ENCODE measurements around the gene DDX59.

The DDX59 gene

GRCh38 chr1:200669314-200670241 lies at the start of gene DDX59:
Gene DDX59, minus strand, starts transcription at chr1:200669907. Its CDS starts 3,167 bp downstream, at chr1:200666740.
- peak; percentile 98 for DNase-seq (ENCODE audit: low read depth)

- no peak for DNase-seq (ENCODE audit: low read depth)
Observed at GRCh38 chr1:200714504-200715187, 44.9 kb upstream of the DDX59 start.

GRCh38 chr1:200710166-200710565 lies 40.5 kb upstream of the DDX59 start:
- no peak for DNase-seq (ENCODE audit: low read depth)

- peak; percentile 24 for DNase-seq (ENCODE audit: low read depth)
Observed at GRCh38 chr1:200708769-200709168, 39.1 kb upstream of the DDX59 start.

GRCh38 chr1:200708161-200708560 lies 38.5 kb upstream of the DDX59 start:
- no peak for DNase-seq (ENCODE audit: low read depth)

- DNase-seq (ENCODE audit: low read depth): no peak
Observed at GRCh38 chr1:200707116-200707515, 37.4 kb upstream of the DDX59 start.

GRCh38 chr1:200706111-200706814 lies 36.6 kb upstream of the DDX59 start:
- DNase-seq (ENCODE audit: low read depth): no peak

- no peak for DNase-seq (ENCODE audit: low read depth)
Observed at GRCh38 chr1:200704986-200705500, 35.3 kb upstream of the DDX59 start.

GRCh38 chr1:200699871-200700270 lies 30.2 kb upstream of the DDX59 start:
- peak; percentile 68 for DNase-seq (ENCODE audit: low read depth)

GRCh38 chr1:200694738-200695137 lies 25.0 kb upstream of the DDX59 start:
- no peak for DNase-seq (ENCODE audit: low read depth)

GRCh38 chr1:200693327-200693726 lies 23.6 kb upstream of the DDX59 start:
- DNase-seq (ENCODE audit: low read depth): no peak

- DNase-seq (ENCODE audit: low read depth): no peak
Observed at GRCh38 chr1:200692316-200692715, 22.6 kb upstream of the DDX59 start.

GRCh38 chr1:200686620-200687019 lies 16.9 kb upstream of the DDX59 start:
- no peak for DNase-seq (ENCODE audit: low read depth)

- DNase-seq (ENCODE audit: low read depth): no peak
Observed at GRCh38 chr1:200684015-200684414, 14.3 kb upstream of the DDX59 start.

- no peak for DNase-seq (ENCODE audit: low read depth)
Observed at GRCh38 chr1:200683298-200683697, 13.6 kb upstream of the DDX59 start.

GRCh38 chr1:200681231-200681630 lies 11.5 kb upstream of the DDX59 start:
- DNase-seq (ENCODE audit: low read depth): no peak

GRCh38 chr1:200676829-200677228 lies 7.1 kb upstream of the DDX59 start:
- no peak for DNase-seq (ENCODE audit: low read depth)

- DNase-seq (ENCODE audit: low read depth): no peak
Observed at GRCh38 chr1:200675588-200675852, 5.8 kb upstream of the DDX59 start.

- peak; percentile 2 for DNase-seq (ENCODE audit: low read depth)
Observed at GRCh38 chr1:200674838-200675587, 5.3 kb upstream of the DDX59 start.

- peak; percentile 25 for DNase-seq (ENCODE audit: low read depth)
Observed at GRCh38 chr1:200673952-200674823, 4.5 kb upstream of the DDX59 start.

- no peak for DNase-seq (ENCODE audit: low read depth)
Observed at GRCh38 chr1:200671235-200671786, 1.6 kb upstream of the DDX59 start.

Data from EH (cell line).